H9 (cell line): Measurements from ENCODE around the gene NT5DC1. TPM values are rescaled to one million over a fixed set of nuclear protein-coding genes. Genes with fewer than 3 reads are reported as not detected.

Source experiments
- DNase-seq: peaks from one replicate; pipeline ENCODE4 v3.0.0-alpha.2; 2017
- H2AFZ ChIP-seq: one replicate; pipeline ENCODE4 v1.6.1; 2013; ENCODE audit warnings: mild to moderate bottlenecking, low read length, control low read depth, moderate library complexity
- H2AK5ac ChIP-seq: 2 replicates; pipeline ENCODE4 v1.6.1; 2013; ENCODE audit warnings: low read length, control low read depth, mixed read lengths; ENCODE audit not compliant: insufficient read length
- H2BK120ac ChIP-seq: one replicate; pipeline ENCODE4 v1.6.1; 2013; ENCODE audit warnings: low read depth, mild to moderate bottlenecking, low read length, control low read depth, inconsistent platforms; ENCODE audit not compliant: poor library complexity, severe bottlenecking
- H2BK12ac ChIP-seq: 2 replicates; pipeline ENCODE4 v1.6.1; 2013; ENCODE audit warnings: low read length, control low read depth, mixed read lengths, low read depth; ENCODE audit not compliant: insufficient read length
- H2BK15ac ChIP-seq: 2 replicates; pipeline ENCODE4 v1.6.1; 2013; ENCODE audit warnings: low read depth, low read length, control low read depth
- H2BK20ac ChIP-seq: one replicate; pipeline ENCODE4 v1.6.1; 2013; ENCODE audit warnings: low read depth, mild to moderate bottlenecking, low read length, control low read depth, inconsistent platforms; ENCODE audit not compliant: poor library complexity, severe bottlenecking
- H2BK5ac ChIP-seq: 2 replicates; pipeline ENCODE4 v1.6.1; 2013; ENCODE audit warnings: low read length, control low read depth, mixed read lengths; ENCODE audit not compliant: insufficient read length
- H3K14ac ChIP-seq: 2 replicates; pipeline ENCODE4 v1.6.1; 2013; ENCODE audit warnings: low read length, control low read depth; ENCODE audit not compliant: insufficient read depth
- H3K18ac ChIP-seq: 2 replicates; pipeline ENCODE4 v1.6.1; 2013; ENCODE audit warnings: low read depth, mild to moderate bottlenecking, mixed read lengths, low read length, control low read depth; ENCODE audit not compliant: insufficient read length
- H3K23ac ChIP-seq: 2 replicates; pipeline ENCODE4 v1.6.1; 2013; ENCODE audit warnings: low read length, control low read depth, mixed read lengths, low read depth; ENCODE audit not compliant: insufficient read length
- H3K23me2 ChIP-seq: 2 replicates; pipeline ENCODE4 v1.6.1; 2013; ENCODE audit warnings: low read depth, mild to moderate bottlenecking, mixed read lengths, low read length, control low read depth; ENCODE audit not compliant: insufficient read length, poor library complexity, severe bottlenecking
- H3K27ac ChIP-seq: 2 replicates; pipeline ENCODE4 v1.5.1; 2013; ENCODE audit warnings: low read length, control low read depth, mixed read lengths, low read depth; ENCODE audit not compliant: insufficient read length
- H3K27me3 ChIP-seq: 2 replicates; pipeline ENCODE4 v1.6.1; 2013; ENCODE audit warnings: low read length, control low read depth, inconsistent platforms; ENCODE audit not compliant: insufficient read depth
- H3K4ac ChIP-seq: 2 replicates; pipeline ENCODE4 v1.6.1; 2013; ENCODE audit warnings: low read depth, mild to moderate bottlenecking, control low read depth, inconsistent platforms, low read length, moderate library complexity
- H3K4me1 ChIP-seq: 2 replicates; pipeline ENCODE4 v1.6.1; 2013; ENCODE audit warnings: low read length, control low read depth, inconsistent platforms; ENCODE audit not compliant: insufficient read depth
- H3K4me2 ChIP-seq: 2 replicates; pipeline ENCODE4 v1.6.1; 2013; ENCODE audit warnings: low read length, control low read depth, mixed read lengths; ENCODE audit not compliant: insufficient read length, insufficient read depth
- H3K56ac ChIP-seq: 2 replicates; pipeline ENCODE4 v1.6.1; 2013; ENCODE audit warnings: low read depth, mild to moderate bottlenecking, mixed read lengths, low read length, control low read depth; ENCODE audit not compliant: insufficient read length
- H3K79me1 ChIP-seq: 2 replicates; pipeline ENCODE4 v1.6.1; 2013; ENCODE audit warnings: low read depth, mild to moderate bottlenecking, moderate library complexity, low read length, control low read depth, inconsistent platforms; ENCODE audit not compliant: insufficient read depth, poor library complexity, severe bottlenecking
- H3K79me2 ChIP-seq: 2 replicates; pipeline ENCODE4 v1.6.1; 2013; ENCODE audit warnings: low read length, control low read depth, inconsistent platforms; ENCODE audit not compliant: insufficient read depth
- H3K9ac ChIP-seq: 2 replicates; pipeline ENCODE4 v1.6.1; 2013; ENCODE audit warnings: low read length, control low read depth, mixed read lengths; ENCODE audit not compliant: insufficient read length; ENCODE audit errors: extremely low read depth
- H3K9me3 ChIP-seq: one replicate; pipeline ENCODE4 v1.6.1; 2013; ENCODE audit warnings: low read depth, low read length, inconsistent platforms; ENCODE audit not compliant: control insufficient read depth
- H3T11ph ChIP-seq: one replicate; pipeline ENCODE4 v1.6.1; 2013; ENCODE audit warnings: mild to moderate bottlenecking, low read length, control low read depth, inconsistent platforms
- H4K20me1 ChIP-seq: one replicate; pipeline ENCODE4 v1.6.1; 2013; ENCODE audit not compliant: control insufficient read depth, insufficient read length, insufficient read depth
- H4K5ac ChIP-seq: 2 replicates; pipeline ENCODE4 v1.6.1; 2013; ENCODE audit warnings: low read depth, mild to moderate bottlenecking, mixed read lengths, low read length, control low read depth; ENCODE audit not compliant: insufficient read length
- H4K8ac ChIP-seq: replicated peaks from 2 replicates; pipeline ENCODE4 v1.6.1; 2013; ENCODE audit warnings: low read length, control low read depth, mixed read lengths, low read depth; ENCODE audit not compliant: insufficient read length
- H4K91ac ChIP-seq: 2 replicates; pipeline ENCODE4 v1.6.1; 2013; ENCODE audit warnings: low read depth, mild to moderate bottlenecking, moderate library complexity, mixed read lengths, low read length, control low read depth; ENCODE audit not compliant: insufficient read length
- H3K27ac Mint-ChIP-seq, 3 experiments: 2 replicates in 2 of 3; 3 replicates in 1 of 3; pipeline ENCODE4 v1.8.0; 2020 to 2021; ENCODE audit warnings: mixed read lengths in 3 of 3, mild to moderate bottlenecking in 1 of 3, moderate library complexity in 1 of 3
- H3K27me3 Mint-ChIP-seq: 2 replicates; pipeline ENCODE4 v1.8.0; 2021; ENCODE audit warnings: low read depth, mild to moderate bottlenecking, moderate library complexity, mixed read lengths
- H3K36me3 Mint-ChIP-seq, 3 experiments: 2 replicates in 2 of 3; 3 replicates in 1 of 3; pipeline ENCODE4 v1.8.0; 2020 to 2021; ENCODE audit warnings: low read depth in 3 of 3, mixed read lengths in 3 of 3; ENCODE audit not compliant: insufficient read depth in 1 of 3
- H3K4me1 Mint-ChIP-seq, 2 experiments: 2 replicates each; pipeline ENCODE4 v1.8.0; 2020; ENCODE audit warnings: mixed read lengths in 2 of 2
- H3K4me3 Mint-ChIP-seq, 2 experiments: 2 replicates in 1 of 2; 3 replicates in 1 of 2; pipeline ENCODE4 v1.8.0; 2020 to 2021; ENCODE audit warnings: mild to moderate bottlenecking in 2 of 2, mixed read lengths in 2 of 2, moderate library complexity in 1 of 2
- H3K9me3 Mint-ChIP-seq, 2 experiments: 2 replicates in 1 of 2; 3 replicates in 1 of 2; pipeline ENCODE4 v1.8.0; 2020; ENCODE audit warnings: mild to moderate bottlenecking in 2 of 2, mixed read lengths in 2 of 2, moderate library complexity in 1 of 2
- CTCF ChIP-seq: fragments of 200-600 bp; sonication (generic); conservative IDR thresholded peaks from 3 replicates; pipeline ENCODE4 v1.8.0; 2021; ENCODE audit warnings: antibody characterized with exemption, mild to moderate bottlenecking
- WGBS: extraction: QIAGEN DNeasy Blood & Tissue Kit; methylation state at CpG from one replicate; pipeline ENCODE4 v1.1.7; 2013; ENCODE audit warnings: missing lambda C conversion rate, low lambda C conversion rate, mixed read lengths; ENCODE audit not compliant: insufficient read length; ENCODE audit errors: extremely low coverage; 5-methylcytosine and 5-hydroxymethylcytosine counted together
- total RNA-seq: library from RNA; stranded (reverse); gene quantifications from 2 replicates; pipeline ENCODE4 v1.2.1, GENCODE V29; 2021

Gene NT5DC1
- total RNA-seq, 1 experiment from 2014 or later: 64.9 TPM

DNA sequence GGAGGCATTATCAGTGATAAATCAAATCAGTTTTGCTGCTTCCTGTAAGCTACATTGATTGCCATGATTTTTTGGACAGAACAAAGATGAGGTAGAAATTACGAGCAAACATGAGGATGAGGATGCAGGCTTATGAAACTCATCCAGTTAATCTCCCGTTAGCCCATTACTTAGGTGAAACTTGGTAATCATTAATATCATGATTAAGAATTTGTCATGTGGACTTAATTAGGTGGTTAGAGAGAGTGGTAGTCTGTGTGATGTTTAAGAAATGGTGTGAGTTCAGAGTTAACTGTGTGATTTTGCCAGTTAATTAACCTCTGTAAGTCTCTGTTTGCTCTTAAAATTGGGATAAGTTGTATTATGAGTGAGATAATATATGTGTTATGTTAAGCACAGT is 91.2 kb downstream of the NT5DC1 start:
- H3K4me3 Mint-ChIP-seq: no peak overlapping the region
- Histone ChIP-seq H3K4me1 (no peaks in the 10 kb centered on the region), H2BK20ac (no peak overlapping the region), H4K8ac (no peak overlapping the region), H4K5ac (no peak overlapping the region), H2BK120ac (no peak overlapping the region), H3K4me2 (no peak overlapping the region), H2AK5ac (no peak overlapping the region), H3K23me2 (no peaks in the 10 kb centered on the region), H2BK12ac (no peak overlapping the region), H3K4ac (no peak overlapping the region), H3K27me3 (no peaks in the 10 kb centered on the region), H3K9me3 (no peaks in the 10 kb centered on the region), H3K27ac (no peak overlapping the region), H2AFZ (no peak overlapping the region), H2BK5ac (no peak overlapping the region), H3K79me1 (no peaks in the 10 kb centered on the region), H2BK15ac (no peak overlapping the region), H3T11ph (no peak overlapping the region), H4K20me1 (no peaks in the 10 kb centered on the region), H3K79me2 (no peaks in the 10 kb centered on the region), H3K18ac (no peak overlapping the region), H3K9ac (no peak overlapping the region), H3K14ac (no peak overlapping the region), H4K91ac (no peak overlapping the region), H3K56ac (no peak overlapping the region), H3K23ac (no peak overlapping the region)
- TF ChIP-seq CTCF: no peak
- no peak for DNase-seq
- WGBS: no CpG with 5 or more reads among the region's 2 CpGs
- H3K27ac Mint-ChIP-seq: no peak overlapping the region
- no peaks in the 10 kb centered on the region for H3K9me3 Mint-ChIP-seq
- no peaks in the 10 kb centered on the region for H3K27me3 Mint-ChIP-seq
- peaks cover 0 to 5% of the 10 kb centered on the region in 2 experiments; a peak in 1 of 4 replicates for H3K4me1 Mint-ChIP-seq
- no peaks in the 10 kb centered on the region for H3K36me3 Mint-ChIP-seq
